Hepatocyte (in vitro differentiated cells): ENCODE results near the gene SERGEF.

ENCODE experiments used
- CTCF ChIP-seq: fragments of 200-600 bp; sonication (generic); IDR thresholded peaks from 2 replicates; pipeline ENCODE4 v1.5.1; 2016; ENCODE audit warnings: antibody characterized with exemption, mild to moderate bottlenecking; ENCODE audit not compliant: poor library complexity
- EZH2 ChIP-seq: fragments of 200-600 bp; sonication (generic); IDR thresholded peaks from 2 replicates; pipeline ENCODE4 v1.6.1; 2016; ENCODE audit warnings: antibody characterized with exemption, mild to moderate bottlenecking, borderline replicate concordance

- TF ChIP-seq CTCF (no peak), EZH2 (no peak)
Measured at GRCh38 chr11:18016789-18017188, 3.9 kb upstream of the SERGEF start.
